UCSD-AML1 (cell line): ENCODE results near the gene LIMS3.
"Not testable (repeated sequence)": the region's sequence is repeated elsewhere in the genome, so short reads cannot be mapped to it uniquely, and the experiment has no call there.

Experiments used
- DNase-seq: peaks from one replicate; lab custom pipeline; 2025; ENCODE audit not compliant: unreplicated experiment; lab: John Stamatoyannopoulos, UW

The LIMS3 gene

DNA sequence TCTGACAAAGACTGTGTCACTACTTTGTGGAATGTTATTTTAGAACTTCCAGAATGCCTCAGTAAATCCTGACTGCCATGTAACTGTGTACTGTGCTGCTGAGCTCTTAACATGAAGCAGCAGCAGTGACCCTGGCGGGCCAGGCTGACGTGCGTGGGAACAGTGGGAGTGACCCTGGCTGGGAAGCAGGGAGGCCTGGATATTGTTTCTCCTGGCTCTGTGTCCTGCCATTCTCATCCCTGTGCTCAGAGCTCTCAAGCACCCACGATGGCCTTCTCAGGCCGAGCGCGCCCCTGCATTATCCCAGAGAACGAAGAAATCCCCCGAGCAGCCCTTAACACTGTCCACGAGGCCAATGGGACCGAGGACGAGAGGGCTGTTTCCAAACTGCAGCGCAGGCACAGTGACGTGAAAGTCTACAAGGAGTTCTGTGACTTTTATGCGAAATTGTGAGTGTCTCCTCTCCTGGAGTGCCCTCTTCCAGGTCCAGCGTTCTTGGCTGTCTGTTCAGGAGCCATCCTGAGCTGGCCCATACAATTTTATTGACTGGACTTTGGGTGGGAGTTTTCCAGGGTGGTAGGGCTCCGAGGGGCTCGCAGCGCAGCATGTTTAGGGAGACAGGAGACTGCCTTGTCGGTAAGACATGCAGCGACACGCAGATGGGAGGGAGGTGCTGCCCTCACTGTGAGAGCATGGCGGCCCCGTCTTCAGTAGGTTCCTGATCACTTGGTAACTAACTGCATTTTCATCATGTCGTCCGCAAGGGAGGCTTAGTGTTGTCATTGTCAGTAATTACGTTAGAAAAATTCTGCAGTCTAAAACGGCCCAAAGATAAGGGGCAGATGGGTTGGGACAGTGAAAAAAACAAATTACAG lies at the start of gene LIMS3:
Gene LIMS3 (plus strand): TSS at position 227 of the 875 bp plus-strand sequence. CDS start 41 bp downstream, at position 268.
- not testable (repeated sequence) for DNase-seq

GRCh38 chr2:109871129-109871751 lies 27.2 kb upstream of the LIMS3 start:
- not testable (repeated sequence) for DNase-seq

DNA sequence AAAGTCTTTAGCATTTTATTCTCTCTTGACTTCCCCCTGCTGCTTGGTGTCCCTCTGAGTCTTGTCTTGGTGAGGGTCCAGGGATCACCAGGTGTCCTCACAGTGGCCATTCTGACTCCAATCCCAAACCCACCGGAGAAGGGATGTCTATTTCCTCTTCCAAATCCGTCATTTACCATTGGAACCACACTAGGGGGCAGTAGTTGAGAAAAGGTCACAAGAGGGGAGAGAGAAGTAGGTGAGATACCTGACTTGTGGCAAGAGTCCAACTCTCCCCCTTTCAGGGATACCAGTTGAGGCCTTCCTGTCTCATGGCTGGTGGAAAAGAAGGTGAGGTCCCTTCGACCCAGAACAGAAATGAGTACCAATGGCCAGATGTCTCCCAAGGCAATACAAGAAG lies 21.9 kb upstream of the LIMS3 start:
- not testable (repeated sequence) for DNase-seq

DNA sequence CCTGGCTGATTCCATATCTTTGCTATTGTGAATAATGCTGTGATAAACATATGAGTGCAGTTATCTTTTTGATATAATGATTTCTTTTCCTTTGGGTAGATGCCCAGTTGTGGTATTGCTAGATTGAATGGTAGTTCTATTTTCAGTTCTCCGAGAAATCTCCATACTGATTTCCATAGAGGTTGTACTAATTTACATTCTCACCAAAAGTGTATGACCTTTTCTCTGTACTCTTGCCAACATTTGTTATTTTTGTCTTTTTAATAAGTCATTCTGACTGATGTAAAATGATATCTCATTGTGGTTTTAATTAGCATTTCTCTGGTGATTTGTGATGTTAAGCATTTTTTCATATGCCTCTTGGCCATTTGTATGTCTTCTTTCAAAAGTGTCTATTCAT lies 16.4 kb upstream of the LIMS3 start:
- not testable (repeated sequence) for DNase-seq

DNA sequence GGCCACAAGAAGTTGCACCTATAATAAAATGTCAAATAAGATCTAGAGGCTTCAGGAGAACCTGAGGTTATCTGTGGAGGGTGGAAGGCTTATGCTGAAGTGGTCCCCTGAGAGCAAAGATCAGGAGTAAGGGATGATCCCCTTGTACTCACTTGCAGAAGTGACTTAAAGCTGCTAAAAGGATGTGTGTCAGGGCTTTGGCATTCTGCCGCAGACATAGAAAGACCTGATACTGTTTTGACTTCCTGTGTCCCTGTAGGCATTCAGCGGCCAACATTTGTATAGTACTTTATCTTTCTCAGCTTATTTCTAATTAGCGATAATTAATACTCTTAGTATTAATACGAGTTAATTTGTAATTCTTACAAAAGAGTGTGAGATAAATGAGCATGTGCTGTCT lies 10.1 kb upstream of the LIMS3 start:
- DNase-seq: not testable (repeated sequence)

DNA sequence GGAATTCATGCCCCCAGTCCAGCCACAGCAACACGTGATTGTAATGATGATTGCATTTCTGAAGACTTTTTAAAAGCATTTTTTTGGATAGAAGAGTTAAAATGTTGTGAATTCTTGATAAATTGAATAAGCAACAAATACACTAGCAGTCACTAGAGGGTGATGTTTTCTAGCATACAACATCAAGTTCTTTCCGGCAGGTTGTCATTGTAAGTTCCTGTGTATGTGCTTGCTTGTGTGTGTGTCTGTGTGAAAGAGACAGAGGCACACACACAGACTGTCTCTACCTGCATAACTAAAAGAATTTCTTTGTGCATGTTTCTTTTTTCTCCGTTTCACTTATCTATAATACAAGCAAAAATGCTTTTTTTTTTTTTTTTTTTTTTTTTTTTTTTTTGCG lies 8.6 kb upstream of the LIMS3 start:
- DNase-seq: not testable (repeated sequence)

- not testable (repeated sequence) for DNase-seq
Observed at GRCh38 chr2:109891024-109891423, 7.5 kb upstream of the LIMS3 start.

DNA sequence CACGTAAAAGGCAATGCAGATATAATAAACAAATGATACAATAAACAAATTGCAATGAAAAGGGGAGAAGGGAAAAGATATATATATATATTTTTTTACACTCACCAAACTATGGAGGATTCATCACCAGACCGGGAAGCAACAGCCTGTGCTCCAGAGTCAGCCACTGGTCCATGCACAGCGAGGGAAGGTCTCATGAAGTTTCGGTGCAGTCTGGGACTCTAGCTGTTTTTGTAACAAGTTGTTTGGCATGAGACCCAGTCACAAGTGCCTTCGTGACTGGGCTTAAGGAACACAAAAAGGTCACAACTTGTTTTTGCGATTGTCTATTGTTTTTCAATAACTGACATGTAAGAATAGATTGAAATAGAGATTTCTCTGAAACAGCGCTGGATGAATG lies 4.8 kb upstream of the LIMS3 start:
- DNase-seq: not testable (repeated sequence)

GRCh38 chr2:109894141-109894540 lies 4.3 kb upstream of the LIMS3 start:
- not testable (repeated sequence) for DNase-seq

GRCh38 chr2:109895090-109895869 lies 3.2 kb upstream of the LIMS3 start:
- not testable (repeated sequence) for DNase-seq

GRCh38 chr2:109896212-109896611 lies 2.3 kb upstream of the LIMS3 start:
- DNase-seq: not testable (repeated sequence)

GRCh38 chr2:109897769-109898461 lies 573 bp upstream of the LIMS3 start:
- not testable (repeated sequence) for DNase-seq

- DNase-seq: not testable (repeated sequence)
Observed at GRCh38 chr2:109905796-109906195, 7.3 kb downstream of the LIMS3 start.

GRCh38 chr2:109908626-109909025 lies 10.1 kb downstream of the LIMS3 start:
- DNase-seq: not testable (repeated sequence)

- DNase-seq: not testable (repeated sequence)
Observed at GRCh38 chr2:109910789-109911188, 12.3 kb downstream of the LIMS3 start.

DNA sequence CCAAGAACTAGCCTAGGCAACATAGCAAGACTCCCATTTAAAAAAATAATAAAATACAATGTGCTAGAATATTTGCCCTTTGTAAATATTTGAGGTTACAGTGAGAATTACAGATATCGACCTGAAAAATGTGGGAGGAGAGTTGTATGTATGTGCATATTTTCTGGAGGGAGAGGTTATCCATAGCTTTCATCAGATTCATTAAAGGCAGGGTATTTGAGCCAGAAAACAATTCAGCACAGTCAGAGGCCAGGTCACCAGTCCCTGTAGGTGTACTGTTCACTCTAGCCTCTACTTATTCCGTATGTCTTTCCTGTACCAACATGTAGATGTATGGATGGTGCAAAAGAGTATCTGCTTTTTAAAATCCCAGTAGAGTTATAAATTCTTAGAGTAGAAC lies 15.4 kb downstream of the LIMS3 start:
- not testable (repeated sequence) for DNase-seq

DNA sequence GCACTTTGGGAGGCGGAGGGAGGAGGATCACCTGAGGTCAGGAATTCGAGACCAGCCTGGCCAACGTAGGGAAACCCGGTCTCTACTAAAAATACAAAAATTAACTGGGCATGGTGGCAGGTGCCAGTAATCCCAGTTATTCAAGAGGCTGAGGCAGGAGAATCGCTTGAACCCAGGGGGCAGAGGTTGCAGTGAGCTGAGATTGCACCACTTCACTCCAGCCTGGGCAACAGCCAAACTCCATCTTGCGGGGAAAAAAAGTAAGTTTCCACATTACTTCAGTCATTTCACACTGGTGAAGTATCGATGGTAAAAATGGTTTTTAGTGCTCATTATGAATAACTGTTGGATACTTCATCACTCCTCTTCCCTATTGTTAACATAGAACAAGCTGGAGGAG lies 16.1 kb downstream of the LIMS3 start:
- not testable (repeated sequence) for DNase-seq

GRCh38 chr2:109915830-109916229 lies 17.3 kb downstream of the LIMS3 start:
- not testable (repeated sequence) for DNase-seq

DNA sequence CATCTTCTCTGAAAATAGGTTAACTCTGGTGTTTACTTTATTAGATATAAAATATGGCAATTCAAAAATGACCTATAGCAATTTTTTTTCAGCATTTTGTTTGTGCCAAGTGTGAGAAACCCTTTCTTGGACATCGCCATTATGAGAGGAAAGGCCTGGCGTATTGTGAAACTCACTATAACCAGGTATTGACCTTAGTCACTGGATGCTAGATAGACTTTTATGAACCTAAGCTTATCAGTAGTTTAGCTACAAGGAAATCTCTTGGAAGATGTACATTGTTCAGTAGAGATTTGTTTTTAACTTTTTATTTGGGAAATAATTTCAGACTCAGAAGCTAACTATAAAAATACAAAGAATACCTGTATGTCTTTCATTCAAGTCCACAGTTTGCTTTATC lies 21.7 kb downstream of the LIMS3 start:
- DNase-seq: not testable (repeated sequence)

GRCh38 chr2:109921543-109922384 lies 23.3 kb downstream of the LIMS3 start:
- DNase-seq: not testable (repeated sequence)
